DLD1 (cell line): Measurements from ENCODE around the gene DUSP8.

Experiments
- in situ Hi-C: cut with HindIII; loops from 2 replicates; pipeline ENCODE4 v1.10.0; 2017; ENCODE audit warnings: low sequenced_read_pairs

DUSP8 gene

DNA sequence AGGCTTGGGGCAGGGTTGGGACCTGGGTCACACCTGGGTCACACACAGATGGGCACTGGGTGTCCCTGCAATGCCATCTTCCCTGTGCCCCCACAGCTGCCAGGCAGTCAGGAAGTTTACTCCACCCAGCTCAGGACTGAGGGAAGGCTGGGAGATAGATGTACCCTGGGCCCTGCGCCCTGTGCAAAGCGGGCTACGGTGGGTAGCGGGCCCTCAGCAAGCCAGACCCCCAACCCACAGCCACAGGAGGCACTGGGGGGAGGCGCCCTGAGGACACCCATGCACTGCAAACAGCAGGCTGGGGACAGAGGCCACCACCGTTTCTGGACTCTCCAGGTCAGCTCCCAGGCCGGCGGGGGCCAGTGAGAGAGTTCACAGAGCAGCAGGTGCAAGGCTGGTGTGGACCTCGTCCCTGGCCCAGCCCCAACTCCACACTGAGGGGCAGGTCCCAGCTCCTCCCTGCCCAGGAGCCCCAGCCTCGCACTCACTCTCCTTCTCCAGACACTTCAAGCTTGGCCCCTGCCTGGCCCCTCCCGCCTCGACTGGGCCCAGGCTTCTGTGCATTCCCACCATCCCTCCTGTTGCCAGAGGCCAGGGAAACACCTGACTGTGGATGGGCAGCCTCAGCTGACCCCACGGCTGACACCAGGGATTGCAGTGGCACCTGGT is 4.9 kb downstream of the DUSP8 start:
- in situ Hi-C loops: no loop called here

DNA sequence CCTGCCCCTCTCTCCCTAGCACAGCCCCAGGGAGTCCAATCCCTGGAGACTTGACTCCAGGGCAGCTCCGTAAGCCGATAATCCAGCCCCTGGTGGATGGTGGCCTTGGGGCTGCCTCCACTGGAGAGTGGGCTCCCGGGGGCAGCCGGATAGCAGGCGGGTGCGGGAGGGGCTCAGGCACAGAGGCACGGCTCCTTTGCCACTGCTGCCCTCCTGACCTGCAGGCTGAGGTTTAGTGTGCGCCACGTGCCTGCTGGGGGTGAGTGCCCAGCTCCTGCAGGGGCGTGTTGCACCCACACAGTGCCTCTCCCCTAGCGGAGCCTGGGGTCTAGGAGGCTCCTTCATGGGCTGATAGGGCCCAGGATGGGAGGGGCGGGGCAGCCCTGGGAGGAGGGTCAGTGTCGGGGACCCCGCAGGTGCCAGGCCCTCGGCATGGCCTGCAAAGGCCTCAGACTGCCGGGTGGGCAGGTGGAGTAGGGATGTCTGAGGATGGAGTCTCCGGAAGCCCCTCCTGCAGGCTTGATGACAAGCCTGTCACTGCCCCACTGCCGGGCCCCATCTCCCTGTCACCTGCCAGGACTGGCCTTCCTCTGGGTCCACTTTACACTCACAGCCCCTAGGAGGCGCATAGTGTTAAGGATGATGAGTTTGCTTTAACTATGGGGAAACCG is 5.6 kb downstream of the DUSP8 start:
- in situ Hi-C loops: no loop called here

DNA sequence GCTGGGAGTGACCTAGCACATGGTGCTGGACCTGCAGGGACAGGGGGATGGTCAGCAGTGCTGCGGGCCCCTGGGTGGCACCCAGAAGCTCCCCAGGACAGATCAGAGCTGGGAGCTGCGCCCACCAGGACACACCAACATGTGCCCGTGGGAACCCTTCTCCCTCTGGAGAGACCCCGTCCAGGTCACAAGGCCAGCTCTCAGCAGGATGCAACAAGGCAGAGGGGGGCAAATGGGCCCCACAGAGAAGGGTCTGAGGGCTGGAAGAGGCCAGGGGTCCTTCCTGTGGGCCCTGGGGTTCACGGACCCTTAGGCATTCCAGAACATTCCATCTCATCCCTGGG is 6.2 kb downstream of the DUSP8 start:
- in situ Hi-C loops: no loop called here

DNA sequence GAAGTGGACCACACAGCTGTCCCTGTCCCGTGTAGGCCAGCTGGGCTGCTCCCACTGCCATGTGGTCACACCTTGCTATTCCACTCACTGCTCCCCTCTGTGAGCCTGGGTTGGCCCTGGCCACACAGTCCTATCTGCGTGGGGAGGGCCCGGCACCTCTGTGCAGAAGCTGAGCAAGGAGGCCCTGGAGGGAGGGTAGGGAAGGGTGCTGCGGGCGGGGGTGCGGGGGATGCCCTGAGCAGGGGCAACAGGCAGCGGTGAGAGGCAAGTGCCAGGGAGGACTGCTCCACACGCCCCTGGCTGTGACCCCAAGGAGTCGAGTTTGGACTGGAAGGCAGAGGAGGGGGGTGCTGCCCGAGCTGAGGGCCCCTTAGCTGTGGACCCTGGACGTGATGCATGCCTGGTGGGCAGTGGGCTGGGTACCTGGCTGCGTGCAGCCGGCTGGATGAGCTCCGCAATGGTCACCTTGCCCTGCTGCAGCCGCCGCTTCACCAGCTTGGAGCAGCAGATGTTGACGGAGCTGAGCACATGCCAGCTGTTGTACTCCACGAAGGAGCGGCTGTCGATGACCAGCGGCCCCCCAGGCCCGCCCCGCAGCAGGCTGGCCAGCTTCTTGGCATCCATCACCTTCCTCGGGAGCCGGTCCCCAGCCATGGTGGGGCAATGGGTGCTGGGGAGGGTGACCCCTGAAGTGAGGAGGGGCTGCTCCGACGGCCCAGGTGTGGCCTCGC is 6.7 kb downstream of the DUSP8 start:
- in situ Hi-C loops: no loop called here

DNA sequence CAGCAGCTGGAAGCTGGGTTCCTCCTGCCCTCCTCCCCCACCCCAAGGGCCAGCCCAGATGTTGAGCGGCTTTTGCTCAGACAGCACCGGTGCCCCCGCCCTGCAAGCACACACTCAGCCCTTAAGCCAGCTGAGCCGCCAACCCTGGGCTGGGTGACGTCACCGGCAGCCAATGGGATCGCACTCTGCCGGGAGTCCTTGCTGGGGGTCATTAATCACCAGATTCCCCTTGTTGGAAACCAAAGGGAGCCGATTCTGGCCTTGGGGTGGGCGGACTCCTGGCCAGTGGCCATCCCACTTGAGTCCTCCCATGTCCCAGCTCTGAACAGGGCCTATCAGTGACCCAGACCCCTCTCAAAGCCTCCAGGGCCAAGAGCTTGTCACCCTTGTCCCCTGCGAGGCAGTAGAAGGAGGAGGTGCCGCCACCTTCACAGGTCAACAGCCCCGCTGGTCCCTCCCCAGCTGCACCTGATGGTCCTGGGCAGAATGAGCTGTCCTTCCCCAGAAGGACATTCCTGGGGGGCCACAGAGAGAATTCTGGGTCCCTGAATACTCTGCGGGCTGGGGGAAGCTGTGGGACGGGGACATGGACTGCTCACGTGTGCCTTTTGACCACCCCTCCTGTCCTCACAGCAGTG is 7.4 kb downstream of the DUSP8 start:
- in situ Hi-C loops: no loop called here

DNA sequence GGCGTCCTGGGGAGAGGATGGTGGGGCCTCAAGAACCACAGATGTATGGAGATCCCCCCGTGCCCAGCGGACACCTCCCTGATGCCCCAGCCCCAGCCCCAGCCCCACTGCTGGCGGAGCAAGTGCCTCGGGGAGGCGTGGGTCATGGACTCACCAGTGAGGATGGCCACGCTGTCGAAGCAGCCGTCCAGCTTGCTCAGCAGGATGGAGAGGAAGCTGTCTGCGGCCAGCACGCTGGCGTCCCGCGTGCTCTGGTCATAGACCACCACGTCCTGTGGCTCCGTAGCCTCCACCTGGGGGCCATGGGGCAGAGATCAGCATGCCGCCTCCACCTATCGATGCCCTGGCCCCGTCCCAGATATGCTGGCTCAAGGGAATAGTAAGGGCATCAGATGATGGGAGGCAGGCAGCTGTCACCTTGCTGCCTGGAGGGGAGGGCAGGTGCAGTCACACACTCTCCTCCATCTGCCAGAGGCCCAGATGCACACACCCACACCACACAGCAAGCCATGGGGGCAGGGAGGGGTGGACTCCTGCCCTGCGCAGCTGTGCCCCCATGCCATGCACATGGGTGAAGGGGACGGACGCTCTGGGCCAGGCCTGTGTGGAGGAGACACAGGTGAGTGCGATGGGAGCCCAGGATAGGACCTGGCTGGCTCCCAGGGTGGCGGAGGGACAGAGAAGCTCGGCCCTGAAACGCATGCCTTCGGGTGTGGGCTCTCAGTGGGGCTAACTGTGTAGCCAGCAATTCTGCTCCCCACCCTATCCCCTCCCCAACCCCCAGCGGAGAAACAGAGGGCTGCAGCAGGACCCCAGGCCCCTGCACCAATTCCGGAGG is 8.2 kb downstream of the DUSP8 start:
- in situ Hi-C loops: no loop called here

DNA sequence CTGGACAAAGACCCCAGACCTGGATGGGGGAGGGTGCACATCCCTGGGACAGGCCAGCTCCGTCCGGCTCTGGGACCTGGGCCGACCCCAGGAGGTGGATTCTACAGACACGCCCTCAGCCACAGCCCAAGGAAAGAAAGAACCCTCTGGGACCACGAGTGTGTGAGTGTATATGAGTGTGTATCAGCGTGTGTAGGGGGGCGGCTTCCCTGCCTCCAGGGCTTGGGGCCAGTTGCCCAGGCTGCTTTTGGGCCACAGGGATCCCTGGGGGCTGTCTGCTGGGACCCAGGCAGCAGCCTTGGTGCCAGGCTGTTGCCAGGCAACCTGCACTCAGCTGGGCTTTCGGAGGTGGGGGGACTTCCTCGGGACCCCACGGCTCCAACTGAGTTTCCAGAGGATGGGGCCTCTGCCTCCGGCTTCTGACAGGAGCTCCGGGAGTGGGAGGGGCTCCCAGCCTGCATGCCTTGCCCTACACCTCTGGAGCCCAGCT is 8.9 kb downstream of the DUSP8 start:
- in situ Hi-C loops: no loop called here

DNA sequence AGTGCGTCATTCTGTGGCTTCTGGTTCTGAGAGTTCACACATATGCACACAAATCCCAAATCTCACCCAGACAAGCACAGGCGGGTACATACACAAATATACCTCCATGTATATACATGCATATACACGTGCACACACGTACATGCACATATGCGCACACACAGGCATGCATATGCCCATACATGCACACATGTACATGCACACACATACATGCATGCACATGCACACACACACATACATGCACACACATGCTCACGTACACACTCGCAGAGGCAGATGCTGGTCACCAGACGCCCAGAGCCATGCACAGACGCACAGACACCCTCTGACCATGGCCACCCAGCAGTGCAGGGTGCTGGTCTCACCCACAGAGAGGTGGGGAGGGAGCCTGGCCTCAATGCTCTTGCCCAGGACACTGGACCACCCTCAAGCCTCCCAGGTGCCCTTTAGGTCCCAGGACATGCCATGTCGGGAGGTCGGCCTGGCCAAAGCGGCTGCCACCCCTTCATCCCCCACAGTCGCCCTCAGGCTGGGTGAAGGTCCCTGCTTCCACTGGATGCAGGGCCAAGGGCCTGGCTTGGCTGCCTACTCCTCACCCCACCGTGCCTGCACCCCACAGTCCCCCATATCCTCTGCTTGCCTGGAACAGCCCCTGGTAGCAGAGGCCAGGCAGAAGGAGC is 9.5 kb downstream of the DUSP8 start:
- in situ Hi-C loops: no loop called here

DNA sequence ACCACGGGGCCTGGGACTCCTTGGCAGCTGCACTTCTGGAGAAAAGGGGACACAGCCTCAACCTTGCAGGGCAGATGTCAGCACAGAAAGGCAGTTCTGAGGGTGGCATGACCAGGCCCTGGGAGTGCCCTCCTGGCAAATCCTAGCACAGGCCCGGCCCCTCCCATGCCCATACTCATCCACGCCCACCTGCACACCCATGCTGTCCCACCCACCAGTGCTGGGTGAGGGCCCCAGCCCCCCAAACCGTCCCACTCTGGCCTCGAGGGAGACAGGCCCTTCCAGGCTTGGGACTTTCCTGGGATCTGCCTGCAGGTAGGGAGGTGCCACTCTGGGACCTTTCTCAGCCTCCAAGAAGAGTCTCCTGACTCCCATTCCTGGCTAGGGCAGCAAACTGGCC is 10.1 kb downstream of the DUSP8 start:
- in situ Hi-C loops: no loop called here

DNA sequence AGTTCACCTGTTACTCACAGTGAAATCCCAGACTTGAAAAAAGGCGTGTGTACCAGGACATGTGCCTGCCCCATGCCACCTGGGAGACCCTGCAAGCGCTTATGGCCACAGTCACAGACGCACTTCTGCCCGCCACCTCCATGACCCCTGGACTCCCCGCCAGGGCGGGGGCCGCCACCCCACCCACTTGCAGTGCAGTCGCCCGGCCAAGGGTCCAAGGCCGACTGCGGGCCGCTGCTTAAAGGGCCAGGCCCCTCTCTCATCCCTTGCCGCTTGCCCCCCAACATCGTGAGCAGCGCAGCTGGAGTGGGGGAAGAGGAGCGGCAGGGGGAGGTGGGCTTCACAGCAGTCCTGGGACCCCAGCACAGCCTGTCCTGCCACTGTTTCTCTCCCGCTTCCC is 10.8 kb downstream of the DUSP8 start:
- in situ Hi-C loops: no loop called here

DNA sequence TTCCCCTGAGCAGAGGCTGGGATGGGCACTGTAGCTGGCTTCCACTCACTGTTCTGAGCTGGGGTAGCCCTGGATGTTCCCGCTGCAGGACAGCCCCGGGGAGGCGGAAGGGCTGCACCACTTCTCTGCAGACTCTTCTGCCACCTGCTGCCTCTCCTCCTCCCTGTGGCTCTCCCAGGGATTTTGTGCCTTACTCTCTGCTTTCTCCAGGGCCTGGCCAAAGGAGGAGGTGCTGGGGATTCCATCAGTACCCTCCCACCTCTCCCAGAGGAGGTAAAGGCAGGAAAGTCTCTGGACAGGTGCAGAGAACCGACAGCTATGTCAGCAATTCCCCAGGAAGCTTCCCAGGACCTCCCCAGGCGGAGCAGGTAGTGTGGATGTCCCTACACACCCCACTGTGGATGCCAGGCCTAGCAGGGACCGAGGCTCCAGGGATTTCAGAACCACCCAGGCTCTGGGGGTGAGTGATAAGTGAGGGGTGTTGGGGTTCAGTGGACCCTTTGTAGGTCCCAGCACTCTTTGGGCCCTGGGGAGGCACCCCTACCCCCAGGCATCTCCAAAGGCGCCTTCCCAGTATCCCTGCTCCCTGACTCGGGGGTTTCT is 11.3 kb downstream of the DUSP8 start:
- in situ Hi-C loops: no loop called here

DNA sequence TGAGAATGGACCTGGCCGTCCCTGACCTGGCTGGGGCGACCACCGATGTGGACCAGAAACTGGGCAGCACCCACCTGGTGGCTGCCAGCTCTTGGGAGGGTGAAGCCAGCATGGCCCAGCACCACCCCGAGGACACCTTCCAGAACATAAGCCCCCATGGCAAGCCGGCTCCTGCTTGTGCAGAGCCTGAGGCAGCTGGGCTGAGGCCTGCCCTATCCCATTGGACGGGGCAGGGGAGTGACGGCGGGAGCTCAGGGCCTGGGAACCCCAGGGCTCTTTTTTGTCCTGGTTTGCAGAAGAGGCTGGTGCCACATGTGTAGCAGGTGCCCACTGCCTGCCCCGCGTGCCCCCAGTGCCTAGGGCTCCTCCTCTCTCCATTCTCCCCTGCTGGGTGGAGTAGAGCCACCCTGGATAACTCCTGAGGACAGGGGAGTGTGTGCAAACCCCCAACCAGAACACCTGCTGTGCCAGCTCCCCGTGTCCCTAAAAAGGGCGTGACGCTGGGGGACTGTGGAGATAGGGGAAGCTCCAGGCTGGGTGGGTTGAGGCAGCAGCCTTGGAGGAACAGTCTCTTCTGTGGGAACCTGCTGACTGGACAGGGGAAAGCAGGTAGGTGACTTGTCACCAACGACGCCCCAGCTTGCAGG is 11.9 kb downstream of the DUSP8 start:
- in situ Hi-C loops: no loop called here

DNA sequence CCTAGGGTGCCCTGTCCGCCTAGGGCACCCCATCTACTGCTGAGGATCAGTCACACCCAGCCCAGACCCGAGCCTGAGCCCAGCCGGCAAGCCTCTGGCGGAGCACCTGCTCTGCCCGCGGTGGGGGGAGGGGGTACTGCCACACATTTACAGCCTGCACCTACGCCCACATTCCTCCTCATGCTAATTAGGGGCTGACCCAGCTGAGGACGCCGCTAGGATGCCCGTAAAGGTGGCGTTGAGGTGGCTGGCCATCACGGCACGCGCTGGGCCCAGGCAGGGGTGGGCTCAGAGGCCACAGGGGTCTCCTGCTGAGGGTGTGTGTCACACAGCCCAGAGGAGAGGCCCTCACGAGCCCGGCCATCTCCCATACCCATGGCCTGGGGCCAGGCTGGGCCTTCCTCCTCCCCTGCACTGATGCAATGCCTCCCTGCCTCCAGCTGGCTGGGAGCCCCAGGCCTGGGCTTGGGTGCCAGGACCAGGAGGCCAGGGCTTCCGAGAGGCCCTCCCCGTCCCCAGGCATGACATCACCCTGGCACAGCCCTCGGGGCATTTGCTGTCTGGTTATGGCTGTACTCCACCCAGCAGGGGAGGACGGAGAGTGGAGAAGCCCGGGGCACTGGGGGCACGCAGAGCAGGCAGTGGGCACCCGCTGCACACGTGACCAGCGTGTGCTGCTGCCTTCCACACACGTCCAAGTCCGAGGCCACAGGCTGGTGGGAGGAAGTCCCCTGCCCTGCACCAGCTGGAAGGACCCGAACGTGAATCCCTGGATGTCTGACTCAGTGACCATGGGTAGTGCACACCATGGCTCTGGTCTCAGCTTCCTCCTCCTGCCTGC is 12.7 kb downstream of the DUSP8 start:
- in situ Hi-C loops: no loop called here

DNA sequence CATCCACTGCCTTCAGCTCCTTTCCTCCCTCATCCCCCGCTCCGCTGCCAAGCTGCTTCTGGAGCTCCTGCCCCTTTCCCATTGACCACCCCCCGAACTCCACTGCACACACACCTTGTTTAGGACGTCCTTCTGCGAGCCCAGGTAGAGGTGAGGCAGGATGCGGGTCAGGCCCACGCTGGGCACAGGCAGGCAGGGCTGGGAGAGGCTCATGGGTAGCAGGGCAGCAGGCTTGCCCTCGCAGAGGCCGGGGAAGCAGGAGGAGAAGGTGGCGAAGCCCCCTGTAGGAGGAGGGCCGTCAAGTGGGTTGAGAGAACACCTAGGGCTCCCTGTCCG is 13.3 kb downstream of the DUSP8 start:
- in situ Hi-C loops: no loop called here

DNA sequence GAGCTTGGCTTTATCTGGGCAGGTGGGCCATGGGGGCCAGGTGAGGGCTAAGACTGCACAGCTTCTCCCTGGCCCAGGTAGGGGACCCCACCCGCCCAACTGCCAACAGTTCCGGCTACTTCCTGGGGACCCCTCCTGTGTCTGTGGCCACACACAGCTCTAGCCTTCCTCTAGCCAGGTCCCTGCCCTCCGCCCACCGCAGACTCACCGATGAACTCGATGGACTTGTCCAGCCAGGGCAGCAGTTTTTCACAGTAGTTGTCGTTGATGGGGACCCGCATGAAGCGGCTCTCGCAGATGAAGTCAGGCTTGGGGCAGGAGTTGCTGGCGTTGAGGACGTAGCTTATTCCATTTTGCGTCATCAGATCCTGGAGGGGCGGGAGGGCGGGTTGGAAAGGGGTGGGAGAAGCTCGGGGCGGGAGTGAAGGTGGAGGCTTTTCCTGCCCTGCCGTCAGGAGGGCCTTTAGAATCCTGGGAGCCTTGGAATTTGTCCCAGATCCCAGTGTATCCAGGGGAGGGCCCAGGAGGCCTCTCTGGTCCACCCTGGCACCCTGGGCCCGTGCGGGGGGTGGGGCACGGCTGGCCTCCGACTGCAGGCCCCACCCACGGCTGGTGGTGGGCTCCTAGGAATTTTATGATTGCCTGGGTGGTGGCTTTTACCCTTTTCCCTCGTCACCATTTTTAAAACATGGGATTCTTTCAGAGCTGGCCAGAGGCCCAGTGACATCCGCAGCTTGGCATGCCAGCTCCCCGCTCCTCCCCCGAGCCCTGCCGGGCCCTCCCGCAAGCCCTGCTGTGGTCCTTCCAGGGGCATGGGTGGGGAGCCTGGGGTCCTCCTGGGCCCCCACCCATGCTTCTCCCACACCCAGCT is 13.9 kb downstream of the DUSP8 start:
- in situ Hi-C loops: no loop called here

DNA sequence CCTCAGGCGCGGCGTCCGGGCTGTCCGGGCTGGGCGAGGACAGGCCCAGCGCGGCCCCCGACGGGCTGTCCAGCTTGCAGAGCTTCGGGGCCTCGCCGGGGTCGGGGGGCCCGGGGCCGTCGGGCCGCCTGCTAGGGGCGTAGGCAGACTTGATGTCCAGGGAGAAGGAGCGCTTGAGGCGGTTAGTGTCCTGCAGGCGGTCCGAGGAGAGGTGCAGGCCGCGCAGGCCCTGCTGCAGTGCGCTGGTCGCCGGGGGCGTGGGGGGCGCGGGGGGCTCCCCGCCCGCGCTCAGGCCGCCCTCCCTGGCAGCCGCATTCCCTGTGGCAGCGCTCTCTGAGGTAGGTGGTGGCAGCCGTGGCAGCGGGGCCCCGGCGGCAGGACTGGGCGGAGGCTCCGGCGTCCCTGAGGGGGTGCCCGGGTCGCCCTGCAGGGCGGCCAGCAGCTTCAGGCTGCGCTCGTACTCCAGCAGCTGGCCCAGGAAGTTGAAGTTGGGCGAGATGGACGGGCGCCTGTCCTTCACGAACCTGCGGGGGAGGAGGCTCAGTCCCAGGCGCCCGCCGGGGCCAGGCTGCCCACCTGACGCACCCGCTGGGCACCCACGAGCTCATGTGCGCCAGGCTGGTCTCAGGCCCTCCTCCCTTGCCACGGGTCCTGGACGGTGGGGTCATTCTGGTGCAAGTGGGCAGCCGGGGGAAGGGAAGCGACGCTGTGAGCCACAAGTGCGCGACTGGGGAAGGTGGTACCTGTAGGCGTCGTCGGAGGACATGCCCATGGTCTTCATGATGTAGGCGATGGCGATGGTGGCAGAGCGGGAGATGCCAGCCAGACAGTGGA is 14.8 kb downstream of the DUSP8 start:
- in situ Hi-C loops: no loop called here
